ENCODE data around the gene ACACA. TPM values are rescaled to one million over a fixed set of nuclear protein-coding genes. Genes with fewer than 3 reads are reported as not detected.
A peak's percentile ranks its signal among the peaks of the same experiment; 100 is the strongest.

Gene ACACA
- total RNA-seq, 1 donor from 2014 or later, result 101 TPM

DNA sequence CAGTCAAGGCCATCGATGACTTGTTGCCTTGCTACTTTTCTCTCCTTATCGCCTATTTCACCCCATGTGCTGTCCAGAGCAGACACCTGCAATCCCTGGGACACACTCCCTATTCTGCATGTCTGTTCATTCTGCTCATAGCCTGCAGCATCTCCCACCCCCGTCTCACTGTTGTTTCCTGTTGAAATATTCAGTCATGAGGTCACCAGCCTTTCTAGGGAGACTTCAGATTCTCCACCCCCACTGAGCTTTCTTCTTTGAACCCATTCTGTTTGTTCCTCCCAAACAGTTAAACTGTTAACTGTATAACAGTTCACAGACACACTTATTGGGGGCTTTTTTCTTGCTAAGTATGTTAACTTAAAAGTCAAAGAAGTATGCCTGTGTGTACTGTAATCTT lies 363.4 kb downstream of the ACACA start:
- Mint-ChIP-seq H3K9me3 (no peaks in the 10 kb centered on the region), H3K4me3 (peak overlapping the region; percentile 35), H3K4me1 (ENCODE audit: unreplicated experiment) (peaks cover 41% of the 10 kb centered on the region), H3K27me3 (no peaks in the 10 kb centered on the region), H3K36me3 (peaks cover 9% of the 10 kb centered on the region), H3K27ac (no peak overlapping the region)
- TF ChIP-seq, protein P1, sequence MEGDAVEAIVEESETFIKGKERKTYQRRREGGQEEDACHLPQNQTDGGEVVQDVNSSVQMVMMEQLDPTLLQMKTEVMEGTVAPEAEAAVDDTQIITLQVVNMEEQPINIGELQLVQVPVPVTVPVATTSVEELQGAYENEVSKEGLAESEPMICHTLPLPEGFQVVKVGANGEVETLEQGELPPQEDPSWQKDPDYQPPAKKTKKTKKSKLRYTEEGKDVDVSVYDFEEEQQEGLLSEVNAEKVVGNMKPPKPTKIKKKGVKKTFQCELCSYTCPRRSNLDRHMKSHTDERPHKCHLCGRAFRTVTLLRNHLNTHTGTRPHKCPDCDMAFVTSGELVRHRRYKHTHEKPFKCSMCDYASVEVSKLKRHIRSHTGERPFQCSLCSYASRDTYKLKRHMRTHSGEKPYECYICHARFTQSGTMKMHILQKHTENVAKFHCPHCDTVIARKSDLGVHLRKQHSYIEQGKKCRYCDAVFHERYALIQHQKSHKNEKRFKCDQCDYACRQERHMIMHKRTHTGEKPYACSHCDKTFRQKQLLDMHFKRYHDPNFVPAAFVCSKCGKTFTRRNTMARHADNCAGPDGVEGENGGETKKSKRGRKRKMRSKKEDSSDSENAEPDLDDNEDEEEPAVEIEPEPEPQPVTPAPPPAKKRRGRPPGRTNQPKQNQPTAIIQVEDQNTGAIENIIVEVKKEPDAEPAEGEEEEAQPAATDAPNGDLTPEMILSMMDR (conservative IDR thresholded peaks at IDR 0.05), result no peak
- no peak for DNase-seq (ENCODE audit: extremely low spot score, unreplicated experiment)

DNA sequence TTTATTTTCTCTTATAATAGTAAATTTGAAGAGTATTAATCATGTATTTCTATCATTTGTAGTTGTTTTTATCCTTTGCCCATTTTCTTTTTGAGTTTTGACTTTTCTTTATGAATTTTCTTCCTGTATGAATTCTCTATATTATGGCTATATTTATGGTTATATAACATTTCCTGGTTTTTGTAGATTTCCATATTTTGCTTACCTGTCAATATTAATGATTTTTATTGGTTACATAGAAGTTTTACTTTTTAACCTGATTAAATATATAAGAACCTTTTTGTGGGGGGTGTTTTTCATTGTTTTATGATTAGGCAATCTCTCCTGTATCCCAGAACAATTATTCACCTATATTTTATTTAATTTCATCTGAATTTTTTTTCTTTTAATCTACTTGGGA lies 364.7 kb downstream of the ACACA start:
- Mint-ChIP-seq H3K27me3 (no peaks in the 10 kb centered on the region), H3K27ac (no peak overlapping the region), H3K4me1 (ENCODE audit: unreplicated experiment) (peaks cover 35% of the 10 kb centered on the region), H3K9me3 (no peaks in the 10 kb centered on the region), H3K36me3 (peaks cover 14% of the 10 kb centered on the region), H3K4me3 (no peak overlapping the region)
- TF ChIP-seq, protein P1 (conservative IDR thresholded peaks at IDR 0.05), result no peak
- DNase-seq (ENCODE audit: extremely low spot score, unreplicated experiment), result no peak

DNA sequence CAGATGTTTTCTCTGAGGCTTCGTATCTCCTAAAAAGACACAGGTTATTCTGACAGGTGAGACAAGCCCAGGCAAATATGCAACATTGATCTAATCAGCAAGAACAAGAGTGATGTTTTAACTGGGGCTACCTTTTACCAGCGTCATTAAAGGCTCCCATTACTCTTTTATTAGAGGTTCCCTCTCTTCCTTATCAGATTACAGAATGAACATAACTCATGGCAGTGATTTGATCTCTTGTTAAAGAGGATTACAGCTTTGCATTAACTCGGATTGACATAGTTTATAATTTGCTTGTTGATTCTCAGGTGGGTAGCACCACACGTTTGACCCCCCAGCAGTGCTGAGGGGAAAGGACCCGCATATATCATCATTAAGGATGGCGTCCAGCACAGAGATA lies 367.4 kb downstream of the ACACA start:
- H3K27me3 Mint-ChIP-seq, result no peaks in the 10 kb centered on the region
- TF ChIP-seq, protein P1 (conservative IDR thresholded peaks at IDR 0.05), result no peak
- H3K4me1 Mint-ChIP-seq (ENCODE audit: unreplicated experiment), result peaks cover 19% of the 10 kb centered on the region
- peak overlapping the region; percentile 5 for H3K27ac Mint-ChIP-seq
- H3K36me3 Mint-ChIP-seq, result peaks cover 26% of the 10 kb centered on the region
- no peak overlapping the region for H3K4me3 Mint-ChIP-seq
- peaks cover 3% of the 10 kb centered on the region for H3K9me3 Mint-ChIP-seq
- no peak for DNase-seq (ENCODE audit: extremely low spot score, unreplicated experiment)

DNA sequence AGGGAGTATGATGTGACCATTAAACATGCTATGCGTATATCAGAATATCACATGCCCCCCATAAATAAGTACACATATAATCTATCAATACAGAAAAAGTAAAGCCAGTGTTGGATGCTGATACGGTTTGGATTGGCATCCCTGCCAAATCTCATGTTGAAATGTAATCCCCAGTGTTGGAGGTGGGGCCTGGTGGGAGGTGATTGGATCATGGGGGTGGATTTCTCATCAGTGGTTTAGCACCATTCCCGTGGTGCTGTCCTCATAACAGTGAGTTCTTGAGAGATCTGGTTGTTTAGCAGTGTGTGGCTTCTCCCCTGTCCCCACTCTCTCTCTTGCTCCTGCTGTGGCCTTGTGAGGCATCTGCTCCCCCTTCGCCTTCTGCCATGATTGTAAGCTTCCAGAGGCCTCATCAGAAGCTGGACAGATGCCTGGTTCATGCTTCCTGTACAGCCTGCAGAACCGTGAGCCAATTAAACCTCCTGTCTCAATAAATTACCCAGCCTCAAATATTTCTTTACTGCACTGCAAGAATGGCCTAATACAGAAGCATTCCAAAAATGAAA lies 369.0 kb downstream of the ACACA start:
- Mint-ChIP-seq H3K36me3 (peaks cover 34% of the 10 kb centered on the region), H3K27ac (no peak overlapping the region), H3K27me3 (no peaks in the 10 kb centered on the region), H3K4me3 (no peak overlapping the region), H3K4me1 (ENCODE audit: unreplicated experiment) (peaks cover 14% of the 10 kb centered on the region), H3K9me3 (peaks cover 5% of the 10 kb centered on the region)
- TF ChIP-seq, protein P1 (conservative IDR thresholded peaks at IDR 0.05), result no peak
- no peak for DNase-seq (ENCODE audit: extremely low spot score, unreplicated experiment)

Other genes starting within 250 kb of the ACACA start
- gene C17orf78, start 30.9 kb downstream of the ACACA start, total RNA-seq (ENCODE audit: low replicate concordance), result 1.6 TPM in 1 of 2 replicates, not detected in the other
- gene TADA2A, start 50 bp upstream of the ACACA start, total RNA-seq (ENCODE audit: low replicate concordance), result 26.1 and 28.5 TPM in 2 replicates
- gene DUSP14, start 83.1 kb upstream of the ACACA start, total RNA-seq (ENCODE audit: low replicate concordance), result 12.7 and 16.0 TPM in 2 replicates
- 41.8 and 45.0 TPM in 2 replicates for gene SYNRG, start 202.6 kb upstream of the ACACA start, total RNA-seq (ENCODE audit: low replicate concordance)
- gene DDX52, start 236.6 kb upstream of the ACACA start, total RNA-seq (ENCODE audit: low replicate concordance), result 37.5 and 49.4 TPM in 2 replicates